Prostate gland (tissue), 2 donors: Measurements from ENCODE around the gene GDF11. TPM values are rescaled to one million over a fixed set of nuclear protein-coding genes. Genes with fewer than 3 reads are reported as not detected.

Source experiments
- DNase-seq: peaks from one replicate; pipeline ENCODE4 v3.0.0-alpha.2; 2019; ENCODE audit warnings: low spot score
- H3K27ac ChIP-seq, 2 donors: fragments of 200-600 bp; sonication (generic); 2 replicates each; pipeline ENCODE4 v1.5.1; 2017 to 2019
- H3K27me3 ChIP-seq: fragments of 200-600 bp; sonication (generic); replicated peaks from 2 replicates; pipeline ENCODE4 v1.5.1; 2019; ENCODE audit not compliant: insufficient read depth
- H3K36me3 ChIP-seq, 2 donors: fragments of 200-600 bp; sonication (generic); 1 replicate in 1 of 2; 2 replicates in 1 of 2; pipeline versions ENCODE4 v1.5.1 to v1.8.1; 2017 to 2019
- H3K4me1 ChIP-seq: fragments of 200-600 bp; sonication (generic); replicated peaks from 2 replicates; pipeline ENCODE4 v1.5.1; 2019
- H3K4me3 ChIP-seq, 2 donors: fragments of 200-600 bp; sonication (generic); 2 replicates each; pipeline ENCODE4 v1.5.1; 2017 to 2019
- H3K9me3 ChIP-seq: fragments of 200-600 bp; sonication (generic); 2 replicates; pipeline ENCODE4 v1.5.1; 2017
- POLR2A ChIP-seq: fragments of 450-650 bp; IDR thresholded peaks from one replicate; pipeline ENCODE4 v1.6.1; 2016; ENCODE audit warnings: antibody characterized with exemption, mild to moderate bottlenecking
- POLR2AphosphoS5 ChIP-seq: sonication (generic); formaldehyde crosslinking; IDR thresholded peaks from one replicate; pipeline ENCODE4 v1.6.1; 2017; ENCODE audit warnings: antibody characterized with exemption
- WGBS: methylation state at CpG from one replicate; pipeline ENCODE4 v1.1.5; 2018; 5-methylcytosine and 5-hydroxymethylcytosine counted together
- intact Hi-C: fragments of 100-400 bp; cut with DNase I; formaldehyde crosslinking; loops from one replicate; pipeline ENCODE4 v1.14.2; 2022
- total RNA-seq, 2 donors: library from RNA; depleted of rRNA; stranded (reverse); fragments of >200 nt; gene quantifications; one replicate each; pipeline ENCODE4 v1.1.0, GENCODE V29; 2016
- TF ChIP-seq, protein P1 (sequence below), 4 experiments: fragments of 200-600 bp in 2 of 4; fragments of 450-650 bp in 2 of 4; sonication (generic) in 2 of 4; IDR thresholded peaks; 1 replicate in 3 of 4; 2 replicates in 1 of 4; pipeline ENCODE4 v1.5.1; 2016 to 2019; ENCODE audit warnings: antibody characterized with exemption in 4 of 4, mild to moderate bottlenecking in 2 of 4, moderate library complexity in 2 of 4

The GDF11 gene
- total RNA-seq, 2 donors from 2014 or later, result 4.1 to 10.3 TPM

DNA sequence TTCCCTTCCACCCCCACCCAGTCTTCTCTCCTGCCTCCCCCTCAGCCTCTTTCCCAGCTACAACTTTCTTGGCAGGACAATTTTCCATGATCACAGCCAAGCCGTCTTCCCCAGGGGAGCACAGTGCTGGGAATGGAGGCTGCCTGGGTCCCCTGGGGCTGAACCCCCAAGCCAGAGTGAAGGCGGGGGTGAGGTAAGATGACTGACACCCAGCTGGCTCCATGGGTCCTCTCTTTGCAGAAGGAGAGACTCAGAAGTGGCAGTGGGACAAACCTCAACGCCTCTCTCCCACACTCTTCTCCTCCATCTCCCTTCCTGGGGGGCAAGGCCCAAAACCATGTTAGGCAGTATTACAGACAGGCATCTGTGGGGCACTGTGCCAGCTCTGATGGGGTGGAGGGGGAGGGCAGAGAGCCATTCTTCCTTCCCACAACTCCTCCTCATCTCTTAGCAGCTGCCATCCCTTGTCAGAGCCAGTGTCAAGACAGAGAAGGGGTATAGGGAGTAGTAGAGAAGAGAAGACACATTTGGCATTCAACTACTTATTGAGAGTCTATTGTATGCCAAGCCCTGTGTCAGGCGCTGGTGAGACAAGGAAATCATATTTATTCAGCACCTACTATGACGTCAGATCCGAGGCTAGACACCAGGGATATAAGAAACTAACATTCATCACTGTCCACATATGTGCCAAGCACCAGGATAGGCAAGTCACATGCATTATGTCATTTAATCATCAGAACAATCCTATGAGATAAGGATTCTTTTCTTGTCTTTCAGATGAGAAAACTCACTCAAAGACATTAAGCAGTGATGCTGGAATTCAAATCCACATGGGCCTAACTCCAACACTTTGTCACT is 38.8 kb upstream of the GDF11 start:
- H3K4me3 ChIP-seq, result no peak overlapping the region
- H3K36me3 ChIP-seq, result no peaks in the 10 kb centered on the region
- no peak for TF ChIP-seq POLR2AphosphoS5
- intact Hi-C loops, result no loop called here
- peak overlapping the region; percentile 30 to 34 for H3K27ac ChIP-seq
- 62% methylated on average over 6 of the region's 6 CpGs for WGBS
- no peaks in the 10 kb centered on the region for H3K9me3 ChIP-seq
- H3K4me1 ChIP-seq, result no peaks in the 10 kb centered on the region
- DNase-seq, result no peak
- no peaks in the 10 kb centered on the region for H3K27me3 ChIP-seq

DNA sequence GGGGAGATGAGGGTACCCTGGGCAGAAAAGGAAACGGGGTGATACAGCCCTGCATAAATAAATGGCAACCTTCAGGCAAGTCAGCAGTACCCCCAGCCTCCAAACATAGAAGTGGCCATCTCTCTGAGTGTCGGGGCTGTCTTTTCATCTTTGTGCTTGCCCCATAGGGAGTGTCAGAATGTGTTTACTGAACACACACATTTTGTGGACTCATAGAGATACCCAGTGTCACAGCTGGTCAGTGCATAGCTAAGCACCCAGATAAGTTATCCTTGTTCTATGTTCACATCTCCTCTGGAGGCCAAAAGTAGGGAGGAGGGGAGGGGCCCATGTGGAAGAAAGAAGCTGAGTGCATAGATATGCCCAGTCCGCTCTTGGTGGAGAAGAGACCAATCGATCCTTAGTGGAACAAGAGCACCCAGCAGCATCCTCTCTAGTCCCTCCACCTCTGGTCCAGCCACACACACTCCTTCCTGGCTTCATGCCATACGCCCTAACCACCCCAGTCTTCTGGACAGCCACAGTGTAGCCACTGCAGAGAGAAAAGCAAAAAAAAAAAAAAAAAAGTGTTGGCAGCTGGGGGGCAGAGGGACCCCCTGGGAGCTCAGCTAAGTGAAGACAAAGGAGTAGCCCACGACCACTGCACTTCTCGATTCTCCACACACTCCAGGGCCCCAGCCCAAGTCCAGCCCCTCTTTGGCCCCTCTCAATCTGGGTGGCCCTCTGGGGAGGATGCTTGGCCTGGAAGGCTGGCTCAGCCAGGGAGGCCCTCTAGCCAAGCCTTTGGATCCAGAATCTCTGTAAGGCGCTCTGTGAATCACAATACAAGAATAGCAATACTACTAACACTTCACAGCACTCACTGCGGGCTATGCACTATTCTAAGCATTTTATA is 37.9 kb upstream of the GDF11 start:
- no peak overlapping the region for H3K4me3 ChIP-seq

DNA sequence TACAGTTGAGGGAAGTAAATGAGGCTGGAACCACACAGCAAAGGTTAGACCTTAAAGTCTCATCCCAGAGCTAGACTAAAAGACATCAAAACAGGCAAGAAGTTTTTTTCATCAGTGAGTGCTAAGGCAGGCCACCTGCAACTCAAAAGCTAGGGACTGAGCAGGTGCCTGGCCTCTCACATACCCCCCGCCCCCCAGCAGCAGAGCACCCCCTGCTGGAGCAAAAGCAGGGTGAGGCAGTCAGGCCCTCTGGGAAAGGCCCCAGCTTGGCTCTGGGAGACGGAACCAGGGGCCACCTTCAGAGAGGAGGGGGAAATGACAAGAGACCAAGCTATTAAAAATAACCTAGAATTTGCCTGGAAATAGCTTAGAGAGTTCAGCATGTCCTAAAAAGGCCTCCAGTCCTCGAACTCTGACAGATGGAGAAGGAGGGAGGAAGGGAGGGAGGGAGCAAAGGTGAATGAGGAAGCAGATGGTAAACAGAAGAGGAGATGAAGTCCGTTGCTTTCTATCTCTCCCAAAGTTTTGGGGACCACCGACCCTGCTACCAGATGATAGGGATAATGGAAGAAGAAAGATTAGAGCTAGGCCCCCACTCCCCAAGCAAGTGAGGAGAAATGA is 37.0 kb upstream of the GDF11 start:
- H3K27me3 ChIP-seq, result no peaks in the 10 kb centered on the region
- no peaks in the 10 kb centered on the region for H3K4me1 ChIP-seq
- DNase-seq, result no peak
- H3K9me3 ChIP-seq, result no peaks in the 10 kb centered on the region
- 49% methylated on average over 5 of the region's 5 CpGs for WGBS
- intact Hi-C loops, result no loop called here
- H3K36me3 ChIP-seq, result no peaks in the 10 kb centered on the region
- H3K27ac ChIP-seq, result peak overlapping the region; percentile 62 to 65
- peak overlapping the region; percentile 4 to 39 for H3K4me3 ChIP-seq
- TF ChIP-seq, protein P1, sequence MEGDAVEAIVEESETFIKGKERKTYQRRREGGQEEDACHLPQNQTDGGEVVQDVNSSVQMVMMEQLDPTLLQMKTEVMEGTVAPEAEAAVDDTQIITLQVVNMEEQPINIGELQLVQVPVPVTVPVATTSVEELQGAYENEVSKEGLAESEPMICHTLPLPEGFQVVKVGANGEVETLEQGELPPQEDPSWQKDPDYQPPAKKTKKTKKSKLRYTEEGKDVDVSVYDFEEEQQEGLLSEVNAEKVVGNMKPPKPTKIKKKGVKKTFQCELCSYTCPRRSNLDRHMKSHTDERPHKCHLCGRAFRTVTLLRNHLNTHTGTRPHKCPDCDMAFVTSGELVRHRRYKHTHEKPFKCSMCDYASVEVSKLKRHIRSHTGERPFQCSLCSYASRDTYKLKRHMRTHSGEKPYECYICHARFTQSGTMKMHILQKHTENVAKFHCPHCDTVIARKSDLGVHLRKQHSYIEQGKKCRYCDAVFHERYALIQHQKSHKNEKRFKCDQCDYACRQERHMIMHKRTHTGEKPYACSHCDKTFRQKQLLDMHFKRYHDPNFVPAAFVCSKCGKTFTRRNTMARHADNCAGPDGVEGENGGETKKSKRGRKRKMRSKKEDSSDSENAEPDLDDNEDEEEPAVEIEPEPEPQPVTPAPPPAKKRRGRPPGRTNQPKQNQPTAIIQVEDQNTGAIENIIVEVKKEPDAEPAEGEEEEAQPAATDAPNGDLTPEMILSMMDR (IDR thresholded peaks at IDR 0.05), result peak in 2 of 4 experiments; percentile 11 to 26
- no peak for TF ChIP-seq POLR2AphosphoS5

More for the DNA sequence above, 37.9 kb upstream of the GDF11 start:
- Histone ChIP-seq H3K9me3 (no peaks in the 10 kb centered on the region), H3K27me3 (no peaks in the 10 kb centered on the region), H3K36me3 (no peaks in the 10 kb centered on the region), H3K27ac (peak overlapping the region; percentile 30 to 62), H3K4me1 (no peaks in the 10 kb centered on the region)
- WGBS, result 69% methylated on average over 9 of the region's 9 CpGs
- DNase-seq, result no peak
- intact Hi-C loops, result no loop called here
- no peak for TF ChIP-seq POLR2AphosphoS5
- TF ChIP-seq POLR2A, result no peak
- TF ChIP-seq, protein P1 (IDR thresholded peaks at IDR 0.05), result no peak

DNA sequence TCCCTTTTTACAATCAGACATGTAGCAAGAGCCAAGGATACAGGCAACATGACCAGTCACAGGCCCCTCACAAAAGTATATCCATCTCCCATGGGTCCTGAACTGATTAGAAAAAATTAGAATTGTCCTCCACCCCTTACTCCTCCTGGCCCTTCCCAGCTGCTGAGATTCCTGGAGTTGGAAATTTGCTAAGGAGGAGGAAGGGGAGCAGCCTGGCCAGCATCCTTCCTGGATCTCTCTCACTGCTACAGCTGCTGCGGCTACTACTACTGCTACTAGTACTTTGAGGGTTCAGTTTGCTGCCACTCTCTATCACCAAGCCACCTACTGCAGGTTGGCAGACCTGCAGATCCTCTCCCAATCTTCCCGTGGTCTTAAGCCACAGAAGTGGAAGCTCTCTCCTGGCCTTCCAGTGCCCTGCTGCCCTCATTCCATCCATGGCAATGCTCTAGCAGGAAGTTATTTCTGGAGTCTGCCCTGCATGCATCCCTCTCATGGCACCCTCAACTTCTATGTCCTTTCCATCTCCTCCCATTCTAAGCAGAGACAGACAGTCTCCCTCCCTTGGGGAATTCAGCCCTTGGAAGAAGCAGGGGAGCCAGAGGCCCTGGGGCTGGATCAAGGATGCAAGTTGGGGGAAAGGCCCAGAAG is 36.2 kb upstream of the GDF11 start:
- Histone ChIP-seq H3K4me1 (no peaks in the 10 kb centered on the region), H3K36me3 (no peaks in the 10 kb centered on the region), H3K27ac (peak overlapping the region; percentile 62 to 65), H3K27me3 (no peaks in the 10 kb centered on the region), H3K9me3 (no peaks in the 10 kb centered on the region), H3K4me3 (peak overlapping the region; percentile 39 to 43)
- DNase-seq, result no peak
- intact Hi-C loops, result no loop called here
- 51% methylated on average over 2 of the region's 2 CpGs for WGBS
- TF ChIP-seq POLR2A (no peak), POLR2AphosphoS5 (no peak)
- TF ChIP-seq, protein P1 (IDR thresholded peaks at IDR 0.05), result no peak
